Suppressor macrophage treated with lipopolysaccharide for 1 hour (primary cell): ENCODE data around the gene CAPN10.
"Not testable (repeated sequence)": the region's sequence is repeated elsewhere in the genome, so short reads cannot be mapped to it uniquely, and the experiment has no call there.

Experiments used
- DNase-seq, 3 donors: peaks; one replicate each; pipeline ENCODE4 v3.0.0-alpha.2; 2020 to 2022

The CAPN10 gene

DNA sequence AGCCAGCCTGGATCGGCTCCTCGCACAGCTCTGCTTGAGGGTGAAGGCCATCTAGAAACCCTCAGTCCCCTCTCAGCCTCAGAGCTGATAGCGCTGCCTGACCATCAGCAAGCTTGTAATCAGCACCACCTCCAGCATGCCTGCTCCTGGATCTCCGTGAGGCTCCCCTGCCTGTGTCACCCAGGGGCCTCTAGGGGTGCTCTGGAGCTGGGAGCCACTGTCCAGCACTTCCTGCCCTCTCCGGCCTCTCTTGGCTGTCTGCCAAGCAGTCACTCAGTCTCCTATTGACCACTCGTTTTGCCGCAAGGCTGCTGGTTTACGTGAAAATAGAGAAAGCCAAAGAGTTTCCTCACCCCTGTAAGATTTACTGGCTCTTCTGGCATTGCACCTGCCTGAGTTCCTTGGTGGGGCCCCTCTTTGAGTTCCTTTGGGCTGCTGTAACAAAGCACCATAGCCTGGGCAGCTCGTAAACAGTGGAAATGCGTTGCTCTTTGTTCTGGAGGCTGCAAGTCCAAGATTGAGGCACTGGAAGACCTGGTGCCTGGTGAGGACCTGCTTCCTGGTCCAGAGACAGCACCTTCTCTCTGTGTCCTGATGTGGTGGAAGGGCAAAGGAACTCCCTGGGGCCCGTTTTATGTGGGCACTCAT is 17.9 kb downstream of the CAPN10 start:
- DNase-seq = peak; percentile 84 to 91 (median 86)

GRCh38 chr2:240604939-240605716 is 18.6 kb downstream of the CAPN10 start:
- no peak for DNase-seq

- no peak for DNase-seq
These were observed 19.6 kb downstream of the CAPN10 start for GRCh38 chr2:240605867-240606743.

DNA sequence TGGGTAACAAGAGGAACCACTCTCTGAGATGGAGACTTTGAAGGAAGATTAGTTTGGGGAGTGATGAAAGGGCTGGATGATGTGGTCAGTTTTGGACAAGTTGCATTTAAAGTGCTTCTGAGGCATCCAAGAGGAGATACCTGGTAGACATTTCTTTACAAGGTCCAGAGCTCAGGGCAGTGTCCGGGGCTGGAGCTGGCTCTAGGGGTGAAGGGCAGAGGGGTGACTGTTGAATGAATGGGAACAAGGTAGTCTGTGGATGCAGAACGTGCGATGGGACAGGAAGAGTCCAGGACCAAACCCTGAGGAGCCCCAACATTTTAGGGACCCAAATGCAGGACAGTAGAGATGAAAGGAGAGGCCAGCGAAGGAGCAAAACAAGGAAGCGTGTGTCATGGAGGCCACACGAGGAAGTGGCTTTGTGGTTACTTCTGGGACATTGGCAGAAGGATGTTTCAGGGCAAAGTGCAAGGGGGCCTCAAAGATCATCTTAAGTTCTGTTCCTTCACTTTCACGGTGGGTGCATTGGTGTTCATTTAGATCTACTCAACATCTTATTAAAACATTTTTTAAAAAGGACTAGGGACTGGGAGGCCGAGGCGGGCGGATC is 25.2 kb downstream of the CAPN10 start:
- peak; percentile 67 to 71 (median 69) for DNase-seq

- DNase-seq = no peak
These were observed 27.2 kb downstream of the CAPN10 start for GRCh38 chr2:240613781-240614180.

DNA sequence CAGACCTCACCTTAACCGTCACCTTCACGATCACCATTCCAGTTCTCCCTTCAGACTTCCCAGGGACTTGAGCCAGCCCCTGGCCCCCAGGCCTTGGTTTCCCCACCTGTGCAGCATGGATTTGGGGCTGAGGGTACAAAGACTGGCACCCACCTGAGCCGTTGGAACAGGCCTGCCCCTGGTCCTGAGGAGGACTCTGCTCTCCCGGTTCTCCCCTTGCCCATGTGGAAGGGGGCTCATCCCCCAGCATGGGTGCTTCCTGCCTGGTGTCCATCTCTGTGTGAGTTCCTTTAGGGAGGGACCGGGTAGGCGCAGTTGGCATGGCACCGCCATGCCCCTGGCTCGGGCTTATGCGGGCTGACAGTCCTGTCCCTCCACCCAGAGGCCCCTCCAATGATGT is 27.9 kb downstream of the CAPN10 start:
- no peak for DNase-seq

DNA sequence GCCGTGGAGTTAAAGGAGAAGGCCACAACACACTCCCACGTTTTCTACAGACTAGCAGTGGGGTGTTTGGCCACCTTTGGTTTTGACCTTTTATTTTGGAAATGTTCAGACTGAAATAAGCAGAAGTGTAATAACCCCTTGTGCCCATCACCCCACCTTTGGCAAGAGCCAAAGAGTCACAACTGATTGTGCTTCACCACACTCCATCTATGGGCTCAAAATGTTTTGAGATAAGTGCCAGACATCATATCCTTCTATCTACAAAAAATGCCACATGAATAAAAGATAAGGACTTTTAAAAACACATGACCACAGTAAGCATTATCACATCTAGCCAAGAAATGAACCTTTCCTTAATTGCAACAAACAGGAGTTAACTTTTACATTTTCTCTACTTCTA is 28.9 kb downstream of the CAPN10 start:
- DNase-seq = no peak

GRCh38 chr2:240615820-240616547 is 29.4 kb downstream of the CAPN10 start:
- no peak for DNase-seq

- not testable (repeated sequence) for DNase-seq
These were observed 30.5 kb downstream of the CAPN10 start for GRCh38 chr2:240616860-240617666.

GRCh38 chr2:240618776-240619175 is 32.2 kb downstream of the CAPN10 start:
- DNase-seq = no peak

DNA sequence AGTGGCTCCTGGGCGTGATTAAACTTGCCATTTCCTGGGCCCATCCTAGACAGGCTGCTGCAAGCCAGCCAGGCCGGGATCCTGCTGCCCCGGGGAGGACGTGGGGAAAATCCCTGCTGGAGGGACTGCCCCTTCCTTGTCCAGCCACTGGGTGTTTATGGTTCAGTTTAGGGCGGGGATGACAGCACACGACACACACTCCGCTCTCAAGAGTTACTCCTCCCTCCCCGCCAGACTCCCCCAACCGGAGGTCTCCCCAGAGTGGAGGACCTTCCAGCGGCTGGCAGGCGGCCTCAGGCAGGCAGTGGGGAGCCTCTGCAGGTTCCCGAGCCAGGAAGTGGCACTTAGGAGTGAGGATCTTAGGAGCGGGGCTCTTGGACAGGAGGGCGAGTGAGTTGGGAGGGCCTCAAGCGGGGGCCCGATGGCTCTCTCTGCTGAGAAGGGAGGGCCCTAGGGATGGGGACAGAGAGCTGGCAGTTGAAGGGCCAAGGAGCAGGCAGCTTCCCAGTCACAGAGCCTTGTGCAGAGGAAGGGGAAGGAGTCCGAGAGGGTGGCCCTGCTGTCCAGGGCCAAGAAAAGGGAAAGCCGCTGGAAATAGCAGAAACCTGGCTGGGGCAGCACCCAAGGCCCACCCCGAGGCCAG is 33.1 kb downstream of the CAPN10 start:
- DNase-seq = peak; percentile 84 to 90 (median 87)

DNA sequence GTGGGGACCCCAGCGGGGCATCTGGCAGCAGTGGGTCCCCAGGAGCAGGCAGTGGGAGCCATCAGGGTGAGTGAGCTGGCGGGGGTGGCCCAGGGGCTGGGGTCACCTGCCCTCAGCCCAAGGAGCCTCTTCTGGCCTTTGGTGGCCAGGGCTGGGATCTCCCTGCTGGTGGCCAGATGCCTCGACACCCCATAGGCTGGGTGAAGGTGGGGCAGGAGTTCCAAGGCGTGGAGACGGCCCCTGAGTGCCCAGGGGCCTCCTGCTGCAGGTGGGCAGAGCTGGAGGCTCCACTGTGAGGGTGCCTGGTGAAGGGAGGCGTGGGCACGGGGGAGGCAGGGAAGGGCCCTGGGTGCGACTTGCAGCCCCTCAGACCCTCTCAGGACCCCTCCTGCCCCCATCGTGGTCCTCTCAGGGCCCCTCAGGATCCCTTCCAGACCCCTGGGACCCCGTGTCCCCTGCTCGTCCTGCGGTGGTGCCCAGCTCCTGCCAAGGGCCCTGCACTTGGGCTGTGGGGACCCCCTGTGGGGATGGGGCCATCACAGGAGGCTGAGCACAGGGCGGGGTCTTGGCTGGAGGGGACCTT is 33.7 kb downstream of the CAPN10 start:
- DNase-seq = no peak

- DNase-seq = peak; percentile 72 to 80 (median 75)
These were observed 34.3 kb downstream of the CAPN10 start for GRCh38 chr2:240620859-240621258.

- no peak for DNase-seq
These were observed 35.5 kb downstream of the CAPN10 start for GRCh38 chr2:240622060-240622411.

GRCh38 chr2:240622531-240623235 is 36.1 kb downstream of the CAPN10 start:
- peak in 1 of 3 donors; percentile 48 for DNase-seq

DNA sequence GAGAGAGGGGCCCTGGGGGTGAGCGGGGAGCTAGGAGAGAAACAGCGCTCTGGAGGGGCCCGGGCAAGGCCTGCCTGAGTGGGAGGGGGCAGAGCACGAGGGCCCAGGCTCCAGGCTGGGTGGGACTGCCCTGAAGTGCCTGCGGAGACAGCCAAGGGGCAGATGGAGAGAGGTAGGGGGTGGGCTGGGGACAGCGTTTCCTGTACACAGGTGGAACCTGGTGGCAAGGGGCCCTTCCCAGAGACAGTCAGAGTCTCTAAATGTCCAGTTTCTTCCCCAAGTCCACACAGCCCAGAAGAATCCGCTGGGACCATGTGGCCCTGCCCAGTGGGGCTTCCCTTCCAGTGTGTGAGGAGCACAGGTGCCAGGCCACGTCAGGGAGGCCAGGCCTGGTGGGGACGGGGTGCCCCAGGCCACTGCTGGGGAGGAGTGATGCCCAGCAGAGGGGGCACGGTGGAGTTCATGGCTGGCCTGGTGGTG is 37.0 kb downstream of the CAPN10 start:
- no peak for DNase-seq

DNA sequence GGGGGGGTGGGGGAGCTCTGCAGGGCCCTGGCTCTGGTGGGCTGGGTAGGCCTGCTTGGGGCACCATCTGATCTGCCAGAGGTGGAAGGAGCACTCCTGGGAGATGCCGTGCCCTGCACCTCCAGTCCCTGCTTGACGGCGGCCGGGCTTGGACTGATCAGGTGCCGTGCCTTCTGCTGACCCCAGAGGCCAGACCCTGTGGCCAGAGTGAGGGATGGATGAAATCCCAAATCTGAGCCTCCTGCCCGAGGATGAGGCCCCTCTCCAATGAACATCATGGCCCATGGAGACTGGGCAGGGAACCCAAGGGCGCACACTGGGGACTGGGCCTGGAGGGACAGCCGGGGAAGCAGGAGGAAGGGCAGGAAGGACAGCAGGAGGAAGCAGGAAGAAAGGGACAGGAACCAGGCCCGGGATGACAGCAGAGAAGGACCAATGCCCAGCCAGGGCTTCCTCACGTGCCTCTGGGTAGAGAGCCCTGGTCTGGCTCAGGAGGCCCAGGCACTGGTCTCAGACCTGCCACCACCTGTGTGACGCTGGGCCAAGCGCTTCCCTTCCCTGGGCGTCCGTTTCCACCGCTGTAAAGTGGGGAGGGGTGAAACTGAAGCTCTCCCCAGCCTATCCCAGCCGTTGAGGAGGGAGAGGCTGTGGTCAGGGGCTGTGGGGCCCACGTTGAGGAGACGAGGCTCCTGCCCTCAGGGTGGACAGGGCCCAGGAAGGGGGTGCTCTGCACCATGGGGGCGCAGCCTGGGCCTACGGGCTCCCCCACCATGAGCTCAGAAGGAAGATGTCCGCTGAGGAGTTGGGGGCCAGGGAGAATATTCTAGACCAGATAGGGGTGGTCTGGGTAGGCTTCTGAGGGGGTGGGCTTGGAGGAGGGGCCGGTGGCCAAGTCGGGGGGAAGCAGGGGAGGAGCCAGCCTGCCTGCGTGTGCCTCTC is 37.7 kb downstream of the CAPN10 start:
- DNase-seq = peak in 1 of 3 donors; percentile 29

DNA sequence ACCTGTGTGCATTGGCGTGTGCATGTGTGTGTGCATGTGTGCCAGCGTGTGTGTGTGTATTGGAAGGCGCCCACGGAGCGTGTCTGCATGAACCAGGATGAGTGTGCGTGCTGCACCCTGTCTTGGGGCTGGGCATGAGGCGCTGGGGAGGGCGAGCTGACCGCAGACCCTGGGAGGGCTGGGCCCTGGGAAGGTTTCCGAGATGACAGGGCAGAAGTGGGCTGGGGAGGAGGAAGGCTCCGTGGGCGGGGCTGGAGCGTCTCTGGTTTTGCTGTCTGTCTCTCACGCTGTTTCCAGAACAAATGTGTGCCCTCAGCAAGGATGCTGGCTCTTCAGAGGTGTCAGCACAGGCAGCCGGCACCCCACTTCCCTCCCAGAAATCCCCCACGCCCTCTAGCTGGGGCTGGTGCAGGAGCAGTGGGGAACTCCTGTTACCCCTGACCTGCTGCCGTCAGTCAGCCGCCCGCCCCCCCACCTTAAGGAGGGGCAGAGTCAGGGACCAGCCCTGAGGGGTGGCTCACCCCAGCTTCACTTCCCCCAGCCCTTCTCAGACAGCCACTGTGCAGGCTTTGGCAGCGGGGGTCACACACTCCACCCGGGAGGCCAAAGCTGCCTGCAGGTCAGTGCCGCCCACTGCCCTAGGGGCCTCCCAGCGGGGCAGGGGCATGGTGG is 38.6 kb downstream of the CAPN10 start, which contains the start of gene GPR35:
GPR35 (plus strand) TSS at position 531 of the 672 bp plus-strand sequence. CDS start 4,473 bp downstream, outside the sequence.
- DNase-seq = peak; percentile 95 to 96 (median 95)
